OCI-LY7 (cell line): ENCODE results near the gene ARL2. TPM values are rescaled to one million over a fixed set of nuclear protein-coding genes. Genes with fewer than 3 reads are reported as not detected.

Source experiments
- BruUV-seq: library from RNA; stranded (reverse); fragments of 400-500 nt; replicated peaks from 2 replicates; lab custom pipeline; 2021; lab: Mats Ljungman, UMichigan
- CTCF ChIA-PET: fragments of 300-600 bp; sonication (Branson Sonifier 250); formaldehyde crosslinking; loops from one replicate; lab custom pipeline; 2022; ENCODE audit warnings: antibody characterized with exemption; ENCODE audit not compliant: unreplicated experiment; lab: Charles Lee
- POLR2A ChIA-PET: fragments of 300-600 bp; sonication (Branson Sonifier 250); formaldehyde crosslinking; loops from one replicate; lab custom pipeline; 2022; ENCODE audit warnings: antibody characterized with exemption; lab: Charles Lee
- DNase-seq: peaks from one replicate; pipeline ENCODE4 v3.0.0-alpha.2; 2015; ENCODE audit warnings: low spot score
- H2AFZ ChIP-seq: fragments of 200-600 bp; sonication (generic), shearing (Covaris generic); 2 replicates; pipeline ENCODE4 v1.6.1; 2014; ENCODE audit warnings: mild to moderate bottlenecking, antibody characterized with exemption, low read length, moderate library complexity
- H3K27ac ChIP-seq: fragments of 200-600 bp; sonication (generic); 2 replicates; pipeline ENCODE4 v1.5.1; 2014; ENCODE audit warnings: mixed run types, low read depth, mild to moderate bottlenecking, moderate library complexity, low read length, inconsistent platforms; ENCODE audit not compliant: poor library complexity, severe bottlenecking
- H3K36me3 ChIP-seq: fragments of 200-600 bp; sonication (generic); 2 replicates; pipeline ENCODE4 v1.6.1; 2014; ENCODE audit warnings: mild to moderate bottlenecking, antibody characterized with exemption, low read length, moderate library complexity, mixed read lengths; ENCODE audit not compliant: insufficient read depth
- H3K4me1 ChIP-seq: fragments of 200-600 bp; sonication (generic); 2 replicates; pipeline ENCODE4 v1.5.1; 2014; ENCODE audit warnings: mild to moderate bottlenecking, low read length; ENCODE audit not compliant: insufficient read depth, poor library complexity, severe bottlenecking
- H3K4me2 ChIP-seq: fragments of 200-600 bp; sonication (generic); 2 replicates; pipeline ENCODE4 v1.6.1; 2014; ENCODE audit warnings: mild to moderate bottlenecking, low read length
- H3K4me3 ChIP-seq: fragments of 200-600 bp; sonication (generic); 2 replicates; pipeline ENCODE4 v1.5.1; 2014; ENCODE audit warnings: mild to moderate bottlenecking, low read depth, low read length; ENCODE audit not compliant: poor library complexity, severe bottlenecking
- H3K79me2 ChIP-seq: fragments of 200-600 bp; sonication (generic); 2 replicates; pipeline ENCODE4 v1.6.1; 2016; ENCODE audit warnings: low read depth, mild to moderate bottlenecking, low read length, moderate library complexity, mixed read lengths; ENCODE audit not compliant: insufficient read depth
- H3K9me2 ChIP-seq: fragments of 200-600 bp; sonication (generic); 2 replicates; pipeline ENCODE4 v1.6.1; 2016; ENCODE audit warnings: mild to moderate bottlenecking, low read length, mixed read lengths; ENCODE audit not compliant: insufficient read depth
- H3K9me3 ChIP-seq: fragments of 200-600 bp; sonication (generic); 2 replicates; pipeline ENCODE4 v1.6.1; 2014; ENCODE audit warnings: mild to moderate bottlenecking, mixed run types, low read length, mixed read lengths
- H4K20me1 ChIP-seq: fragments of 200-600 bp; sonication (generic); 2 replicates; pipeline ENCODE4 v1.6.1; 2014; ENCODE audit warnings: mild to moderate bottlenecking, antibody characterized with exemption, low read length, moderate library complexity, mixed read lengths; ENCODE audit not compliant: insufficient read depth
- CTCF ChIP-seq: fragments of 200-600 bp; sonication (generic); conservative IDR thresholded peaks from 2 replicates; pipeline ENCODE4 v1.5.1; 2014; ENCODE audit warnings: mild to moderate bottlenecking, antibody characterized with exemption, low read length, moderate library complexity, mixed read lengths
- EZH2phosphoT487 ChIP-seq: fragments of 200-600 bp; sonication (generic); IDR thresholded peaks from 2 replicates; pipeline ENCODE4 v1.6.1; 2018; ENCODE audit warnings: low read depth, borderline replicate concordance, mild to moderate bottlenecking, mixed run types, antibody characterized with exemption, low read length, moderate library complexity, mixed read lengths
- intact Hi-C: fragments of 100-400 bp; cut with micrococcal nuclease; formaldehyde crosslinking; loops from one replicate; pipeline ENCODE4 v1.10.0; 2022; ENCODE audit not compliant: unreplicated experiment
- total RNA-seq, 2 experiments: library from RNA; depleted of rRNA in 1 of 2; stranded (reverse); fragments of >200 nt in 1 of 2; shearing (Covaris generic) in 1 of 2; gene quantifications; 2 replicates each; pipeline ENCODE4 v1.2.3, GENCODE V29; 2014 to 2022

ARL2 gene
- total RNA-seq, 2 experiments from 2014 or later, result 95.9 to 130 TPM

- peak; percentile 66 for TF ChIP-seq CTCF
- TF ChIP-seq EZH2phosphoT487, result no peak
- peak; percentile 62 for DNase-seq
- BruUV-seq, result no TSS peak
- Histone ChIP-seq H3K4me1 (peaks cover 30% of the 10 kb centered on the region), H3K9me3 (no peaks in the 10 kb centered on the region), H3K36me3 (no peaks in the 10 kb centered on the region), H3K4me3 (peak within 1 kb of the TSS; percentile 0), H3K4me2 (peak within 1 kb of the TSS; percentile 35), H2AFZ (peak within 1 kb of the TSS; percentile 77), H3K27ac (no peak within 1 kb of the TSS), H3K79me2 (no peaks in the 10 kb centered on the region), H4K20me1 (no peaks in the 10 kb centered on the region), H3K9me2 (no peaks in the 10 kb centered on the region)
- intact Hi-C loops, result no loop called here
- POLR2A ChIA-PET, result interaction anchor here (1.0 to 2.0 kb wide), 3 partner anchors 13 to 146 kb away, joined by 3 to 6 read pairs (median 5); no protein-coding TSS in a partner anchor
- CTCF ChIA-PET, result interaction anchor here (0.6 kb wide), 1 partner anchor 8 kb away, joined by 3 read pairs; no protein-coding TSS in a partner anchor
These were observed 17.1 kb upstream of the ARL2 start, which contains the start of gene BATF2 for GRCh38 chr11:64996710-64997380. BATF2 (minus strand) TSS chr11:64996971; CDS start chr11:64996914, 57 bp downstream.

GRCh38 chr11:64998141-64998540 is 15.8 kb upstream of the ARL2 start:
- BruUV-seq, result no TSS peak

More at GRCh38 chr11:64998141-64998540, 15.8 kb upstream of the ARL2 start:
- ChIA-PET POLR2A (interaction anchor here (0.9 to 2.0 kb wide), 6 partner anchors 9 to 148 kb away, joined by 3 to 6 read pairs (median 4); no protein-coding TSS in a partner anchor), CTCF (interaction anchor here (0.5 kb wide), 1 partner anchor 13 kb away, joined by 3 read pairs; no protein-coding TSS in a partner anchor)
- no peak for TF ChIP-seq EZH2phosphoT487
- no peak for TF ChIP-seq CTCF
- Histone ChIP-seq H3K36me3 (no peaks in the 10 kb centered on the region), H3K4me2 (peak overlapping the region; percentile 57), H3K27ac (peak overlapping the region; percentile 47), H3K9me2 (no peaks in the 10 kb centered on the region), H3K4me3 (peak overlapping the region; percentile 57), H3K9me3 (no peaks in the 10 kb centered on the region), H3K4me1 (peaks cover 30% of the 10 kb centered on the region), H4K20me1 (no peaks in the 10 kb centered on the region), H3K79me2 (no peaks in the 10 kb centered on the region), H2AFZ (peak overlapping the region; percentile 94; the same call in 1 of the 2 replicates)
- intact Hi-C loops, result no loop called here
- peak; percentile 64 for DNase-seq
